Activated B cell treated with CpG ODN at 0.5 μM for 24 hours (primary cell): ENCODE data around the gene H19. TPM values are rescaled to one million over a fixed set of nuclear protein-coding genes. Genes with fewer than 3 reads are reported as not detected.

ENCODE experiments used
- ATAC-seq: fragments of 200-7000 bp; cut with Tn5 transposase; one replicate; pipeline ENCODE4 v1.10.0; 2021; ENCODE audit warnings: low read depth, mild to moderate bottlenecking, moderate library complexity
- CTCF ChIA-PET: fragments of 350-600 bp; sonication (Branson Sonifier 250); formaldehyde crosslinking; loops from one replicate; lab custom pipeline; 2021; ENCODE audit warnings: antibody characterized with exemption; lab: Charles Lee
- POLR2A ChIA-PET: fragments of 350-600 bp; sonication (Branson Sonifier 250); formaldehyde crosslinking; loops from one replicate; lab custom pipeline; 2021; ENCODE audit warnings: antibody characterized with exemption; lab: Charles Lee
- DNase-seq: peaks from one replicate; pipeline ENCODE4 v3.0.0; 2022
- H3K27ac Mint-ChIP-seq: one replicate; pipeline ENCODE4 v1.8.0; 2020; ENCODE audit warnings: mixed read lengths
- H3K27me3 Mint-ChIP-seq: one replicate; pipeline ENCODE4 v1.8.0; 2021; ENCODE audit warnings: mixed read lengths
- H3K36me3 Mint-ChIP-seq: one replicate; pipeline ENCODE4 v1.8.0; 2021; ENCODE audit warnings: low read depth, mixed read lengths
- H3K4me1 Mint-ChIP-seq: one replicate; pipeline ENCODE4 v1.8.0; 2021; ENCODE audit warnings: mixed read lengths
- H3K4me3 Mint-ChIP-seq: one replicate; pipeline ENCODE4 v1.8.0; 2020; ENCODE audit warnings: mild to moderate bottlenecking, mixed read lengths
- H3K9me3 Mint-ChIP-seq: one replicate; pipeline ENCODE4 v1.8.0; 2020; ENCODE audit warnings: mixed read lengths
- intact Hi-C: fragments of 100-400 bp; cut with micrococcal nuclease; formaldehyde crosslinking; loops from one replicate; pipeline ENCODE4 v1.15.1; 2024
- total RNA-seq: library from RNA; stranded (reverse); gene quantifications from 2 replicates; pipeline ENCODE4 v1.2.3, GENCODE V29; 2022
- TF ChIP-seq, protein P1 (sequence below): fragments of 200-600 bp; IDR thresholded peaks from one replicate; pipeline ENCODE4 v1.8.0; 2022; ENCODE audit warnings: antibody characterized with exemption, mild to moderate bottlenecking

H19 gene
- total RNA-seq, 1 donor from 2014 or later = not detected

- intact Hi-C loops = no loop called here
- H3K36me3 Mint-ChIP-seq = no peaks in the 10 kb centered on the region
- no peaks in the 10 kb centered on the region for H3K4me1 Mint-ChIP-seq
- ChIA-PET POLR2A (no interaction called here), CTCF (no interaction called here)
- TF ChIP-seq, protein P1, sequence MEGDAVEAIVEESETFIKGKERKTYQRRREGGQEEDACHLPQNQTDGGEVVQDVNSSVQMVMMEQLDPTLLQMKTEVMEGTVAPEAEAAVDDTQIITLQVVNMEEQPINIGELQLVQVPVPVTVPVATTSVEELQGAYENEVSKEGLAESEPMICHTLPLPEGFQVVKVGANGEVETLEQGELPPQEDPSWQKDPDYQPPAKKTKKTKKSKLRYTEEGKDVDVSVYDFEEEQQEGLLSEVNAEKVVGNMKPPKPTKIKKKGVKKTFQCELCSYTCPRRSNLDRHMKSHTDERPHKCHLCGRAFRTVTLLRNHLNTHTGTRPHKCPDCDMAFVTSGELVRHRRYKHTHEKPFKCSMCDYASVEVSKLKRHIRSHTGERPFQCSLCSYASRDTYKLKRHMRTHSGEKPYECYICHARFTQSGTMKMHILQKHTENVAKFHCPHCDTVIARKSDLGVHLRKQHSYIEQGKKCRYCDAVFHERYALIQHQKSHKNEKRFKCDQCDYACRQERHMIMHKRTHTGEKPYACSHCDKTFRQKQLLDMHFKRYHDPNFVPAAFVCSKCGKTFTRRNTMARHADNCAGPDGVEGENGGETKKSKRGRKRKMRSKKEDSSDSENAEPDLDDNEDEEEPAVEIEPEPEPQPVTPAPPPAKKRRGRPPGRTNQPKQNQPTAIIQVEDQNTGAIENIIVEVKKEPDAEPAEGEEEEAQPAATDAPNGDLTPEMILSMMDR = no peak
- no peaks in the 10 kb centered on the region for H3K9me3 Mint-ChIP-seq
- no peak overlapping the region for H3K4me3 Mint-ChIP-seq
- H3K27ac Mint-ChIP-seq = no peak overlapping the region
- ATAC-seq (no peak), DNase-seq (no peak)
- no peaks in the 10 kb centered on the region for H3K27me3 Mint-ChIP-seq
Observed at GRCh38 chr11:1988174-1988573, 9.5 kb downstream of the H19 start.

DNA sequence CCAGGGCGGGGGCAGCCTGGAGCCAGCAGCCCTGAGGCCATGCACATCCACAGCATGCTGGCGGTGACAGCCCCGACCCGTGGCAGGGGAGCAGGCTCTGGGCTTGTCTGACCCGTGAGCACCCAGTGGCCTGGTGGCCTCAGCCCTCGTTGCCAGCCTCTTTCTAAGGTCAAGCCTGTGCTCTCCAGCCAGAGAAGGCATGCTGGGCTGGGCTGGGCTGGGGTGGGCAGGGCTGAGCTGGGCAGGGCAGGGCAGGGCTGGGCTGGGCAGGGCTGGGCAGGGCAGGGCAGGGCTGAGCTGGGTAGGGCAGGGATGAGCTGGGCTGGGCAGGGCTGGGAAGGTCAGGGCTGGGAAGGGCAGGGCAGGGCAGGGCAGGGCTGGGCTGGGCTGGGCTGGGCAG is 10.6 kb downstream of the H19 start:
- Mint-ChIP-seq H3K4me1 (no peaks in the 10 kb centered on the region), H3K36me3 (no peaks in the 10 kb centered on the region), H3K27me3 (no peaks in the 10 kb centered on the region), H3K9me3 (no peaks in the 10 kb centered on the region), H3K4me3 (no peak overlapping the region), H3K27ac (no peak overlapping the region)
- no peak for DNase-seq
- CTCF ChIA-PET = no interaction called here
- POLR2A ChIA-PET = no interaction called here
- ATAC-seq = no peak
- intact Hi-C loops = no loop called here
- TF ChIP-seq, protein P1 = no peak

GRCh38 chr11:1983601-1983961 is 14.1 kb downstream of the H19 start:
- Mint-ChIP-seq H3K4me1 (no peaks in the 10 kb centered on the region), H3K36me3 (no peaks in the 10 kb centered on the region), H3K9me3 (no peaks in the 10 kb centered on the region), H3K27me3 (no peaks in the 10 kb centered on the region), H3K27ac (no peak overlapping the region), H3K4me3 (no peak overlapping the region)
- ATAC-seq = no peak
- ChIA-PET CTCF (no interaction called here), POLR2A (no interaction called here)
- DNase-seq = no peak
- TF ChIP-seq, protein P1 = no peak
- intact Hi-C loops = no loop called here

- ChIA-PET CTCF (no interaction called here), POLR2A (no interaction called here)
- H3K9me3 Mint-ChIP-seq = no peaks in the 10 kb centered on the region
- H3K4me1 Mint-ChIP-seq = no peaks in the 10 kb centered on the region
- intact Hi-C loops = no loop called here
- H3K36me3 Mint-ChIP-seq = no peaks in the 10 kb centered on the region
- no peak overlapping the region for H3K4me3 Mint-ChIP-seq
- no peak for ATAC-seq
- DNase-seq = no peak
- TF ChIP-seq, protein P1 = no peak
- H3K27ac Mint-ChIP-seq = no peak overlapping the region
- no peaks in the 10 kb centered on the region for H3K27me3 Mint-ChIP-seq
Observed at GRCh38 chr11:1982873-1983600, 14.6 kb downstream of the H19 start.

- no peak for ATAC-seq
- POLR2A ChIA-PET = interaction anchor here (0.6 kb wide), 1 partner anchor 1070 kb away, joined by 3 read pairs; no protein-coding TSS in a partner anchor
- Mint-ChIP-seq H3K27me3 (no peaks in the 10 kb centered on the region), H3K4me3 (no peak overlapping the region), H3K4me1 (no peaks in the 10 kb centered on the region), H3K27ac (no peak overlapping the region), H3K9me3 (no peaks in the 10 kb centered on the region), H3K36me3 (no peaks in the 10 kb centered on the region)
- CTCF ChIA-PET = no interaction called here
- DNase-seq = no peak
- TF ChIP-seq, protein P1 = no peak
- intact Hi-C loops = no loop called here
Observed at GRCh38 chr11:1979607-1980006, 18.0 kb downstream of the H19 start.
